Ectodermal cell (in vitro differentiated cells): ENCODE measurements around the gene TFB2M.
"Not testable (repeated sequence)": the region's sequence is repeated elsewhere in the genome, so short reads cannot be mapped to it uniquely, and the experiment has no call there.

Source experiments
- H3K27ac ChIP-seq: 2 replicates; pipeline ENCODE4 v1.7.0; 2013; ENCODE audit warnings: mild to moderate bottlenecking, low read depth, low read length; ENCODE audit not compliant: insufficient read depth, poor library complexity, severe bottlenecking
- H3K27me3 ChIP-seq: 2 replicates; pipeline ENCODE4 v1.7.0; 2013; ENCODE audit warnings: mild to moderate bottlenecking, low read length; ENCODE audit not compliant: insufficient read depth, control insufficient read depth, poor library complexity, severe bottlenecking
- H3K36me3 ChIP-seq: one replicate; pipeline ENCODE4 v1.7.0; 2013; ENCODE audit warnings: low read length; ENCODE audit not compliant: control insufficient read depth, insufficient read depth
- H3K4me1 ChIP-seq: one replicate; pipeline ENCODE4 v1.7.0; 2013; ENCODE audit warnings: low read length; ENCODE audit not compliant: control insufficient read depth, insufficient read depth
- H3K4me3 ChIP-seq: 2 replicates; pipeline ENCODE4 v1.7.0; 2013; ENCODE audit warnings: low read depth, low read length, control low read depth; ENCODE audit not compliant: insufficient read depth
- H3K9me3 ChIP-seq: 2 replicates; pipeline ENCODE4 v1.7.0; 2013; ENCODE audit warnings: mild to moderate bottlenecking, low read length, moderate library complexity; ENCODE audit not compliant: control insufficient read depth
- WGBS, 2 experiments: methylation state at CpG; one replicate each; pipeline ENCODE4 v1.1.7; 2013; ENCODE audit warnings: missing lambda C conversion rate in 2 of 2; 5-methylcytosine and 5-hydroxymethylcytosine counted together

TFB2M gene

DNA sequence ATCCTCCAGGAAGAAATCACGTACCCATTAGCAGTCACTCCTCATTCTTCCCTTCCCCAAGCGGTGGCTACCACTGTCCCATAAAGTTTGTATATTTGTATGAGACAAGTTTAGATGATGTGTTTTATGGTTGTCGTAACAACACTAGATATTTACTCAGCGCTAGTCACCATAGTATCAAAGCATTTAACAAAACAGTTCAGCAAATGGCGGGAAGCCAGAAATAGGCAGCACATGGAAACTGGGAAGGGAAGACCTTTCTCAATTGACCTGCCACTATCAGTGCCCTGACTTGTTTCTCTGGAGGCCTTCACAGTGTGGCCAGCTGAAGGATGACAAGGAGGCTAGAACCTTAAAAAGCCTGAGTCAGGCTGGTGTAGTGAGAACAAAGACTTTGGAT lies 31.3 kb upstream of the TFB2M start:
- WGBS, 2 experiments = 89 to 96% methylated on average over 2 to 3 of the region's 5 CpGs
- Histone ChIP-seq H3K9me3 (no peaks in the 10 kb centered on the region), H3K4me1 (no peaks in the 10 kb centered on the region), H3K27ac (no peak overlapping the region), H3K36me3 (no peaks in the 10 kb centered on the region), H3K4me3 (no peak overlapping the region), H3K27me3 (no peaks in the 10 kb centered on the region)

DNA sequence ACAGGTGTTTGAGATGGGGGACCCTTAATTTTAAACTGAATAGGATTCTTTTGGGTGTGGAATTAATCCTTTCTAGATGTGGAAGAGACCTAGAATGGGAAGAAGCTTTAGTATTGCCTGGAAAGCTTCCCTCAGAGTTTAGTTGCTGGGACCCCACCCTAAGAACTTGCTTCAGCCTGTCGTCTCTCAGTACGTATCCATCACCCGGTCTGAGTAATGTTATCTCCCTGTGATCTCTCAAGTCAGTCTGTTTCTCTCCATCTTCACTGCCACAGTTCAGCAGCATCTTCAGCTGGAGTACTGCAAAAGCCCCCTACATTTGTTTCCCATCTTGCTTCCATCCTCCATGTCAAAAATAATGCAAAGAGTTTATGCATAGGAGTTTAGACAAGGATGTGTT lies 29.1 kb upstream of the TFB2M start:
- Histone ChIP-seq H3K36me3 (peaks cover 7% of the 10 kb centered on the region), H3K27me3 (no peaks in the 10 kb centered on the region), H3K4me3 (no peak overlapping the region), H3K27ac (no peak overlapping the region), H3K9me3 (no peaks in the 10 kb centered on the region), H3K4me1 (no peaks in the 10 kb centered on the region)
- 90 to 92% methylated on average over 3 of the region's 3 CpGs for WGBS, 2 experiments

DNA sequence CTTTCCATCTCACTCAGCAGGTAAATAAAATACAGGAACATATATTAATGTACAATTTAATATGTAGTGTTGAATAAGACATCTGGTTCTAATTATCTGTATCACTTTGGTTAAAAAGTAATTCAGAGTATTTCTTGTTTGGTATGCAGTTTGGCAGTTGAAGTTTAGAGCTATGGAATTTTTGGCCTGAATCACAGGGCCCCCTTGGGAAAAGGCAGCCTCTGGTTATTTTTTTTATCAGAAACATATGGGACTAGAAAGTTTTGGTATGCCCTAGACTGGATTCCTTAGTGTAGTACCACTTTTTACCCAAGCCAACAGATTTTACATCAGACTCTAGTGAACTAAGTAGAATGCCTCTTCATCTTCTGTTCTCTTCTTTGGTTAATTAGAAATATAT lies 26.6 kb upstream of the TFB2M start:
- Histone ChIP-seq H3K36me3 (peaks cover 7% of the 10 kb centered on the region), H3K27me3 (no peaks in the 10 kb centered on the region), H3K9me3 (no peaks in the 10 kb centered on the region), H3K27ac (no peak overlapping the region), H3K4me1 (no peaks in the 10 kb centered on the region), H3K4me3 (no peak overlapping the region)

DNA sequence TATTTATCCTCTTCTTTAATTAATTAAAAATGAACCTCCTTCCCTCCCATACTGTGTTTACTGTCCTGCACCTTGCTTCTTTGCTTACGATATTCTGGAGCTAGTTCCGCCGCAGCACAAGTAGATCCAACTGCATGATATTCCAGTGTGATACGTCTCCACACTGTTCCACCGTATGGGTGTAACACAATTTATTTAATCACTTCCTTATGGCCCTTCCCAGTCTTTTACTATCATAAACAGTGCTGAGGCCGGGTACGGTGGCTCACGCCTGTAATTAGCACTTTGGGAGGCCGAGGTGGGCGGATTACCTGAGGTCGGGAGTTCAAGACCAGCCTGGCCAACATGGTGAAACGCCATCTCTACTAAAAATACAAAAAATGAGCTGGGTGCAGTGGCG lies 25.9 kb upstream of the TFB2M start:
- no peak overlapping the region for H3K27ac ChIP-seq
- no peaks in the 10 kb centered on the region for H3K9me3 ChIP-seq
- H3K27me3 ChIP-seq = no peaks in the 10 kb centered on the region
- H3K4me3 ChIP-seq = no peak overlapping the region
- H3K4me1 ChIP-seq = no peaks in the 10 kb centered on the region
- WGBS, 2 experiments = 94 to 95% methylated on average over 13 of the region's 13 CpGs
- H3K36me3 ChIP-seq = peaks cover 7% of the 10 kb centered on the region

DNA sequence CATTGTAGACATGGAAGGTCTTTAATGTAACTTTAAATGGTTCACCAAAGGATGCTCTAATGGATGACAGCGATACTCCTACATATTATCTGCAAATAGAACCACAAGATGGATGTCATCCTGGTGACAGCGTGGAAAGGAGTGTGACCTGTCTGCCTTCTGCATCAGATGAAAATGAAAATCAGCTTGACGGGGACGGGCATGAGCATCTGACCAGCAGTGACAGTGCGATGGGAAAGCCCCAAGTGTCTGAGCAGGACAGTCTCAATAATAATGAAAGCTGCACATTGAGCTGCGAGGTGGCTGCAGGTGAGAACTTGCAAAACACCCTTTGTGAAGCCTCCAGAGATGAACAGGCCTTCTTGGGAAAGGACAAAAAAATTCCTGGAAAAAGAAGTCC lies 25.4 kb upstream of the TFB2M start:
- 93 to 96% methylated on average over 6 of the region's 6 CpGs for WGBS, 2 experiments
- Histone ChIP-seq H3K27ac (no peak overlapping the region), H3K4me3 (no peak overlapping the region), H3K27me3 (no peaks in the 10 kb centered on the region), H3K36me3 (peaks cover 7% of the 10 kb centered on the region), H3K9me3 (no peaks in the 10 kb centered on the region), H3K4me1 (no peaks in the 10 kb centered on the region)

DNA sequence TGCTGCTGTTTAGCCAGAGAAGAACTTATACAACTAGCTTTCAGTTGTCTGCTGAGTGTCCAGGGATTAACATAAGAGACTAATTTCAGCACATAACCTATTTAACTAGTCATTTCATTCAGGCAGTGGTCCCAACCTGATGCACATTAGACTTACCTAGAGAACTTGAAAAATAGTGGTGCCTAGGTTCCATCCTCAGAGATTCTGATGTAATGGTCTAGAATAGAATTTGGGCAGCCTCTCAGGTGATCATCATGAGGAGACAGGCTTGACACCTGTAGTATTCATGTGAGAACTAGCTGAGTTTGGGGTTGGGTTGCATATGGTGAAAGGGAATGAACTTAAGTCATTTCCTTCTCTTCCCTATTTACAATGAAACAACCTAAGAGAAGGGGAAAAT lies 25.0 kb upstream of the TFB2M start:
- no peaks in the 10 kb centered on the region for H3K4me1 ChIP-seq
- no peak overlapping the region for H3K27ac ChIP-seq
- H3K4me3 ChIP-seq = no peak overlapping the region
- peaks cover 7% of the 10 kb centered on the region for H3K36me3 ChIP-seq
- H3K27me3 ChIP-seq = no peaks in the 10 kb centered on the region
- no peaks in the 10 kb centered on the region for H3K9me3 ChIP-seq

DNA sequence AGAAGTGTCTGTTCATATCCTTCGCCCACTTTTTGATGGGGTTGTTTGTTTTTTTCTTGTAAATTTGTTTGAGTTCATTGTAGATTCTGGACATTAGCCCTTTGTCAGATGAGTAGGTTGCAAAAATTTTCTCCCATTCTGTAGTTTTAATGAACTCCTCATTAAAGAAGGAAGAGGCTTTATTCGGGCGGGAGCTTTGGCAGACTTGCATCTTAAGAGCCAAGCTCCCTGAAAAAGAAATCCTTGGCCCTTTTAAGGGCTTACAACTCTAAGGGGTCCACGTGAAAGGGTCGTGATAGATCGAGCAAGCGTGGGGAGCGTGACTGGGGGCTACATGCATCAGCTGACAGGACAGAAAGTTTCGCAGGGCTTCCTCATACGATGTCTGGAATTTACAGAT lies 23.9 kb upstream of the TFB2M start:
- H3K27me3 ChIP-seq, H3K4me1 ChIP-seq, H3K27ac ChIP-seq, H3K9me3 ChIP-seq, H3K4me3 ChIP-seq, H3K36me3 ChIP-seq: not testable (repeated sequence)
- WGBS, 2 experiments = 95 to 97% methylated on average over 9 of the region's 10 CpGs

DNA sequence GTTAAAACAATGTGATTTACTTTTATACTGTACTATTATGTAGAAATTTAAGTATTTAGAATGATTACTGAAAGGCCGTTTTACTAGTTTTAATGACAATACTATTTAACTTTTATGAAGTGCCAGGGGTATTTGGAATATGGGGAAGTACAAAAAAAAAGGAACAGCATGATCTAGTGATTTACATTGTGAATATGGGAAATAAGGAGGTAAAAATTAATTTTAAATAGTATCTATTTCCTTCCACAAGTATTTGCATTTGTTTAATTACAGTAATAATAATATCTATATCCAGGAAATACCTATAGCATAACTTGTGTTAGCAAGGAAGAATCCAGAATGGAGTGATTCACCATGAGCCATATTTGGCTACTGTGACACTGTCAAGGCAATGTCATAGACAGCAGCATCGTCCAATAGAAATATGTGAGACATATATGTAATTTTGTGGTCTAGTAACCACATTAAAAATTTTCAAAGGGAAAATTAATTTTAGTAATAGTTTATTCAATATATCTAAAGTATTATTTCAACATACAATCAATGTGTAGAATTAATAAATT lies 22.2 kb upstream of the TFB2M start:
- peaks cover 7% of the 10 kb centered on the region for H3K36me3 ChIP-seq
- H3K4me3 ChIP-seq = no peak overlapping the region
- no peaks in the 10 kb centered on the region for H3K4me1 ChIP-seq
- WGBS, 2 experiments = 96% methylated on average over 2 of the region's 2 CpGs; no CpG with 5 or more reads in 1 of the 2 experiments
- no peaks in the 10 kb centered on the region for H3K27me3 ChIP-seq
- H3K9me3 ChIP-seq = no peaks in the 10 kb centered on the region
- H3K27ac ChIP-seq = no peak overlapping the region

DNA sequence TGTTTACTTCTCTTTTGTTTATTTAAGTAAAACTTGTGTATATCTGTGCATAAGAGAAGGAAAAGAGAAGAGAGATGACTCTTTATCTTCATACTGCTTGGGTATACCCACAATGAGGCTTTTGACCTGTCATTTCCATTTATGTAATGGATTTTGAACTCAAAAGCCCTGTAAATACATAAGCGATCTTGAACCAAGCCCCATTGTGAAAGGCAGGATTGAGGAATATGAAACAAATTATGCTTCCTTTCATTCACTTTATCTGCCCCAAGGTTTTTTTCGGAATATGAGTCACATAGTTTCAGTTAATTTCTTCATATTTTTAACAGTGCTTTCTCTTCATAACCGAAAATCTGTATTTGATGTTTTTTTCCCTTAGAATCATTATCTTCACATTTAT lies 21.5 kb upstream of the TFB2M start:
- Histone ChIP-seq H3K4me3 (no peak overlapping the region), H3K4me1 (no peaks in the 10 kb centered on the region), H3K9me3 (no peaks in the 10 kb centered on the region), H3K27ac (no peak overlapping the region), H3K27me3 (no peaks in the 10 kb centered on the region), H3K36me3 (peaks cover 7% of the 10 kb centered on the region)
- 88 to 92% methylated on average over 3 of the region's 3 CpGs for WGBS, 2 experiments

DNA sequence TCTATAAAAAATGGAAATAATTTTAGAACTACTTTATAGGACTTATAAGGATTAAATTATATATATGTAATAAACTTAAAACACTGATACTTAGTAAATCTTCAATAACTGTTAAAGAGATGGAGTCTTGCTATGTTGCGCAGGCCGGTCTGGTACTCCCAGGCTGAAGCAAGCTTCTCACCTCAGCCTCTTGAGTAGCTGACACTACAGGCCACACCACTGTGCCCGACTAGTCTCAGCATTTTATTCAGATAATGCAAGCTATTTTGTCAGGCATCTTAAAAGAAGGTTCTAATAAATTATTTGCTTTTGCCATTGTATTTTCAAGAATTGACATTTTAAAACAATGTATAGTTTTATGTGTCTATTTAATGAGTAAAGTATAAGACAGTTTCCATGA lies 21.0 kb upstream of the TFB2M start:
- Histone ChIP-seq H3K9me3 (no peaks in the 10 kb centered on the region), H3K27me3 (no peaks in the 10 kb centered on the region), H3K4me3 (no peak overlapping the region), H3K4me1 (no peaks in the 10 kb centered on the region), H3K27ac (no peak overlapping the region), H3K36me3 (peaks cover 7% of the 10 kb centered on the region)
- 90% methylated on average over 3 of the region's 3 CpGs for WGBS, 2 experiments
